IMR-90 (cell line): Measurements from ENCODE around the gene CD33. TPM values are rescaled to one million over a fixed set of nuclear protein-coding genes. Genes with fewer than 3 reads are reported as not detected.

Experiments
- ATAC-seq: fragments of 200-7000 bp; cut with Tn5 transposase; 2 replicates; pipeline ENCODE4 v1.9.1; 2020; ENCODE audit warnings: low read depth, mild to moderate bottlenecking, moderate library complexity
- BruUV-seq: library from RNA; stranded (reverse); fragments of 400-500 nt; replicated peaks from 2 replicates; lab custom pipeline; 2021; lab: Mats Ljungman, UMichigan
- CTCF ChIA-PET: fragments of 300-600 bp; formaldehyde crosslinking; extraction: SDS; loops from one replicate; lab custom pipeline; 2021; ENCODE audit warnings: antibody characterized with exemption; lab: Yijun Ruan, JAX
- POLR2A ChIA-PET: fragments of 300-600 bp; sonication (Branson Sonifier 250); formaldehyde crosslinking; loops from one replicate; lab custom pipeline; 2022; ENCODE audit warnings: antibody characterized with exemption; ENCODE audit not compliant: unreplicated experiment; lab: Charles Lee
- DNase-seq: peaks from one replicate; pipeline ENCODE4 v3.0.0; 2013
- H2AFZ ChIP-seq: replicated peaks from 2 replicates; pipeline ENCODE3; 2013; ENCODE audit warnings: low read length, mild to moderate bottlenecking; ENCODE audit not compliant: poor library complexity
- H2AK5ac ChIP-seq: 2 replicates; pipeline ENCODE4 v1.6.1; 2013; ENCODE audit warnings: low read depth, low read length, inconsistent platforms
- H2AK9ac ChIP-seq: replicated peaks from 2 replicates; pipeline ENCODE3; 2013; ENCODE audit warnings: mild to moderate bottlenecking, low read depth, low read length, moderate library complexity; ENCODE audit not compliant: poor library complexity
- H2BK120ac ChIP-seq: 2 replicates; pipeline ENCODE4 v1.6.1; 2013; ENCODE audit warnings: low read depth, low read length, inconsistent platforms
- H2BK15ac ChIP-seq: 3 replicates; pipeline ENCODE4 v1.6.1; 2013; ENCODE audit warnings: low read depth, low read length, inconsistent platforms
- H2BK20ac ChIP-seq: 2 replicates; pipeline ENCODE4 v1.6.1; 2013; ENCODE audit warnings: low read depth, mild to moderate bottlenecking, inconsistent platforms, low read length, moderate library complexity
- H2BK5ac ChIP-seq: 2 replicates; pipeline ENCODE4 v1.6.1; 2013; ENCODE audit warnings: mild to moderate bottlenecking, low read depth, low read length, inconsistent platforms; ENCODE audit not compliant: poor library complexity, severe bottlenecking
- H3K14ac ChIP-seq: replicated peaks from 2 replicates; pipeline ENCODE4 v1.6.1; 2013; ENCODE audit warnings: low read depth, low read length, inconsistent platforms
- H3K18ac ChIP-seq: 2 replicates; pipeline ENCODE4 v1.6.1; 2013; ENCODE audit warnings: low read depth, low read length, control low read depth
- H3K23ac ChIP-seq: 2 replicates; pipeline ENCODE4 v1.6.1; 2013; ENCODE audit warnings: low read depth, low read length, inconsistent platforms
- H3K27ac ChIP-seq: 2 replicates; pipeline ENCODE4 v1.5.1; 2013; ENCODE audit warnings: mild to moderate bottlenecking, control low read depth, low read length; ENCODE audit not compliant: insufficient read depth
- H3K27me3 ChIP-seq: 2 replicates; pipeline ENCODE4 v1.6.1; 2013; ENCODE audit warnings: low read length; ENCODE audit not compliant: control insufficient read depth, insufficient read depth
- H3K36me3 ChIP-seq: 2 replicates; pipeline ENCODE4 v1.6.1; 2013; ENCODE audit warnings: low read length, mixed read lengths; ENCODE audit not compliant: control insufficient read depth, insufficient read depth
- H3K4ac ChIP-seq: 2 replicates; pipeline ENCODE4 v1.6.1; 2013; ENCODE audit warnings: low read depth, low read length, inconsistent platforms
- H3K4me1 ChIP-seq: 2 replicates; pipeline ENCODE4 v1.6.1; 2013; ENCODE audit warnings: low read length, mixed read lengths; ENCODE audit not compliant: control insufficient read depth, insufficient read depth
- H3K4me2 ChIP-seq: 2 replicates; pipeline ENCODE4 v1.6.1; 2013; ENCODE audit warnings: low read depth, mild to moderate bottlenecking, control low read depth, low read length, moderate library complexity
- H3K4me3 ChIP-seq: 2 replicates; pipeline ENCODE4 v1.5.1; 2013; ENCODE audit warnings: low read depth, mild to moderate bottlenecking, control low read depth, low read length, moderate library complexity; ENCODE audit not compliant: insufficient read depth
- H3K56ac ChIP-seq: 2 replicates; pipeline ENCODE4 v1.6.1; 2013; ENCODE audit warnings: low read length, inconsistent platforms; ENCODE audit not compliant: insufficient read depth; ENCODE audit errors: extremely low read depth
- H3K79me1 ChIP-seq, 2 experiments: 2 replicates each; pipeline ENCODE4 v1.6.1; 2013; ENCODE audit warnings: low read length in 2 of 2, inconsistent platforms in 1 of 2, low read depth in 1 of 2
- H3K9ac ChIP-seq: 2 replicates; pipeline ENCODE4 v1.6.1; 2013; ENCODE audit warnings: low read depth, low read length, control low read depth
- H3K9me1 ChIP-seq: 2 replicates; pipeline ENCODE4 v1.6.1; 2013; ENCODE audit warnings: low read length, inconsistent platforms; ENCODE audit not compliant: insufficient read depth
- H3K9me3 ChIP-seq: 2 replicates; pipeline ENCODE4 v1.6.1; 2013; ENCODE audit warnings: low read length; ENCODE audit not compliant: control insufficient read depth, insufficient read depth
- H4K20me1 ChIP-seq: 2 replicates; pipeline ENCODE4 v1.6.1; 2013; ENCODE audit warnings: low read length, inconsistent platforms; ENCODE audit not compliant: insufficient read depth
- H4K5ac ChIP-seq: 2 replicates; pipeline ENCODE4 v1.6.1; 2013; ENCODE audit warnings: mild to moderate bottlenecking, low read depth, low read length, control low read depth
- H4K8ac ChIP-seq, 2 experiments: 2 replicates each; pipeline ENCODE4 v1.6.1; 2013; ENCODE audit warnings: low read depth in 2 of 2, low read length in 2 of 2, control low read depth in 1 of 2, inconsistent platforms in 1 of 2
- H4K91ac ChIP-seq: 2 replicates; pipeline ENCODE4 v1.6.1; 2013; ENCODE audit warnings: low read depth, low read length, inconsistent platforms; ENCODE audit not compliant: insufficient read depth
- BHLHE40 ChIP-seq: fragments of 150-350 bp; IDR thresholded peaks from 2 replicates; pipeline ENCODE4 v1.6.1; 2016; ENCODE audit warnings: mild to moderate bottlenecking, low read depth, low read length
- CEBPB ChIP-seq: IDR thresholded peaks from 2 replicates; pipeline ENCODE4 v1.6.1; 2012; ENCODE audit warnings: low read depth, low read length, improper control_type of control experiment
- CHD1 ChIP-seq: IDR thresholded peaks from 2 replicates; pipeline ENCODE4 v1.6.1; 2012; ENCODE audit warnings: low read depth, low read length, improper control_type of control experiment
- ELK1 ChIP-seq: fragments of 150-350 bp; IDR thresholded peaks from 2 replicates; pipeline ENCODE4 v1.6.1; 2016; ENCODE audit warnings: low read depth, mild to moderate bottlenecking, low read length, moderate library complexity, borderline replicate concordance
- FOS ChIP-seq: fragments of 150-350 bp; IDR thresholded peaks from 2 replicates; pipeline ENCODE4 v1.6.1; 2016; ENCODE audit warnings: low read depth, low read length
- MAFK ChIP-seq: IDR thresholded peaks from 2 replicates; pipeline ENCODE4 v1.6.1; 2012; ENCODE audit warnings: low read depth, low read length, improper control_type of control experiment
- MAZ ChIP-seq: IDR thresholded peaks from 2 replicates; pipeline ENCODE4 v1.6.1; 2012; ENCODE audit warnings: low read depth, mild to moderate bottlenecking, low read length, improper control_type of control experiment, moderate library complexity, borderline replicate concordance
- NFE2L2 ChIP-seq: fragments of 150-350 bp; IDR thresholded peaks from 2 replicates; pipeline ENCODE4 v1.6.1; 2016; ENCODE audit warnings: low read depth, mild to moderate bottlenecking, low read length
- POLR2A ChIP-seq: IDR thresholded peaks from 2 replicates; pipeline ENCODE4 v1.6.1; 2012; ENCODE audit warnings: mild to moderate bottlenecking, low read depth, low read length
- RAD21 ChIP-seq: IDR thresholded peaks from 2 replicates; pipeline ENCODE4 v1.6.1; 2012; ENCODE audit warnings: low read length, improper control_type of control experiment
- RCOR1 ChIP-seq: IDR thresholded peaks from 2 replicates; pipeline ENCODE4 v1.6.1; 2012; ENCODE audit warnings: mild to moderate bottlenecking, low read length, improper control_type of control experiment; ENCODE audit not compliant: insufficient replicate concordance
- RFX5 ChIP-seq: IDR thresholded peaks from 2 replicates; pipeline ENCODE4 v1.8.0; 2012; ENCODE audit warnings: low read depth, mild to moderate bottlenecking, low read length, moderate library complexity
- SMC3 ChIP-seq: fragments of 150-350 bp; IDR thresholded peaks from 2 replicates; pipeline ENCODE4 v1.6.1; 2016; ENCODE audit warnings: low read depth, mild to moderate bottlenecking, antibody characterized with exemption, low read length, moderate library complexity
- USF2 ChIP-seq: fragments of 150-350 bp; IDR thresholded peaks from 2 replicates; pipeline ENCODE4 v1.6.1; 2017; ENCODE audit warnings: mild to moderate bottlenecking, antibody characterized with exemption, low read length, low read depth
- WGBS, 2 experiments: methylation state at CpG; one replicate each; pipeline versions ENCODE4 v1.1.5 to v1.1.7; 2013; ENCODE audit warnings: missing lambda C conversion rate in 2 of 2; ENCODE audit not compliant: insufficient read length in 1 of 2; ENCODE audit errors: extremely low coverage in 2 of 2; 5-methylcytosine and 5-hydroxymethylcytosine counted together
- dilution Hi-C: fragments of 300-500 bp; cut with HindIII; formaldehyde crosslinking; loops from one replicate; pipeline ENCODE4 v1.14.3; 2018; ENCODE audit warnings: low sequenced_read_pairs; ENCODE audit not compliant: unreplicated experiment
- in situ Hi-C: fragments of 300-500 bp; cut with MboI; formaldehyde crosslinking; loops from 3 replicates; pipeline ENCODE4 v1.14.3; 2019; ENCODE audit warnings: low sequenced_read_pairs, inconsistent platforms, mixed read lengths
- intact Hi-C: fragments of 100-400 bp; cut with micrococcal nuclease; formaldehyde crosslinking; loops from 2 replicates; pipeline ENCODE4 v1.10.0; 2022
- polyA plus RNA-seq, 3 experiments: library from polyadenylated mRNA; depleted of rRNA; stranded (reverse); fragments of >200 nt; gene quantifications; 2 replicates each; pipeline ENCODE4 v1.2.3, GENCODE V29; 2012; ENCODE audit warnings: low replicate concordance in 1 of 3
- total RNA-seq: library from RNA; depleted of rRNA; stranded (reverse); fragments of >200 nt; gene quantifications from 2 replicates; pipeline ENCODE4 v1.2.3, GENCODE V29; 2012
- TF ChIP-seq, protein P1 (sequence below): conservative IDR thresholded peaks from 2 replicates; pipeline ENCODE4 v1.5.1; 2012; ENCODE audit warnings: mild to moderate bottlenecking, low read depth, low read length, improper control_type of control experiment

Gene CD33
- total and polyA plus RNA-seq, 2 of the 4 experiments (the other 2 are of a cell fraction), result not detected

DNA sequence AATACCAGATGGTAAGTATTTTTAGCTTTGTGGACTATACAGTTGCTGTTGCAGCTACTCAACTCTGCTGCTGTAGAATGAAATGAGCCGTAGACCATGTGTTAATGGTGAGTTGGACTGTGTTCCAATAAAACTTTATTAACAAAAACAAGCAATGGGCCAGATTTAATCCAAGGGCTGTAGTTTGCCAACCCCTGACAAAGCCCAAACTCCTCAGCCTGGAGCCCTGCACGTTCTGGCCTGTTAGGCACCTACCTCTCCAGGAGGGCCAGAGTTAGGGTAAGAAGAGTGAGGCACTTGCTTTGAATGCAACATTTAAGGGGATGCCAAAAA, 36.7 kb upstream of the CD33 start:
- Histone ChIP-seq H4K5ac (no peak overlapping the region), H3K9me1 (no peaks in the 10 kb centered on the region), H3K14ac (no peak overlapping the region), H4K91ac (no peak overlapping the region), H3K4me1 (no peaks in the 10 kb centered on the region), H3K4ac (no peak overlapping the region), H2AK5ac (no peak overlapping the region), H4K8ac (no peak overlapping the region), H3K23ac (no peak overlapping the region), H3K4me3 (no peak overlapping the region), H2BK5ac (no peak overlapping the region), H3K27me3 (no peaks in the 10 kb centered on the region), H3K18ac (no peak overlapping the region), H2BK20ac (no peak overlapping the region), H2AK9ac (no peak overlapping the region), H3K56ac (no peak overlapping the region), H3K4me2 (no peak overlapping the region), H3K9me3 (peaks cover 5% of the 10 kb centered on the region; the same call in 1 of the 2 replicates), H2AFZ (no peak overlapping the region), H3K27ac (no peak overlapping the region), H3K79me1 (no peaks in the 10 kb centered on the region), H3K36me3 (no peaks in the 10 kb centered on the region), H4K20me1 (no peaks in the 10 kb centered on the region), H3K9ac (no peak overlapping the region), H2BK15ac (no peak overlapping the region), H2BK120ac (no peak overlapping the region)
- CTCF ChIA-PET, result no interaction called here
- no CpG with 5 or more reads among the region's 2 CpGs for WGBS, 2 experiments
- no peak for TF ChIP-seq MAFK
- no peak for TF ChIP-seq CEBPB
- TF ChIP-seq NFE2L2, result no peak
- no peak for TF ChIP-seq FOS
- no peak for TF ChIP-seq BHLHE40
- TF ChIP-seq USF2, result no peak
- TF ChIP-seq MAZ, result no peak
- TF ChIP-seq, protein P1, sequence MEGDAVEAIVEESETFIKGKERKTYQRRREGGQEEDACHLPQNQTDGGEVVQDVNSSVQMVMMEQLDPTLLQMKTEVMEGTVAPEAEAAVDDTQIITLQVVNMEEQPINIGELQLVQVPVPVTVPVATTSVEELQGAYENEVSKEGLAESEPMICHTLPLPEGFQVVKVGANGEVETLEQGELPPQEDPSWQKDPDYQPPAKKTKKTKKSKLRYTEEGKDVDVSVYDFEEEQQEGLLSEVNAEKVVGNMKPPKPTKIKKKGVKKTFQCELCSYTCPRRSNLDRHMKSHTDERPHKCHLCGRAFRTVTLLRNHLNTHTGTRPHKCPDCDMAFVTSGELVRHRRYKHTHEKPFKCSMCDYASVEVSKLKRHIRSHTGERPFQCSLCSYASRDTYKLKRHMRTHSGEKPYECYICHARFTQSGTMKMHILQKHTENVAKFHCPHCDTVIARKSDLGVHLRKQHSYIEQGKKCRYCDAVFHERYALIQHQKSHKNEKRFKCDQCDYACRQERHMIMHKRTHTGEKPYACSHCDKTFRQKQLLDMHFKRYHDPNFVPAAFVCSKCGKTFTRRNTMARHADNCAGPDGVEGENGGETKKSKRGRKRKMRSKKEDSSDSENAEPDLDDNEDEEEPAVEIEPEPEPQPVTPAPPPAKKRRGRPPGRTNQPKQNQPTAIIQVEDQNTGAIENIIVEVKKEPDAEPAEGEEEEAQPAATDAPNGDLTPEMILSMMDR, result no peak
- TF ChIP-seq SMC3, result no peak
- no peak for TF ChIP-seq POLR2A
- no peak for TF ChIP-seq RCOR1
- TF ChIP-seq RFX5, result no peak
- TF ChIP-seq RAD21, result no peak
- TF ChIP-seq ELK1, result no peak
- TF ChIP-seq CHD1, result no peak
- dilution Hi-C loops, result no loop called here
- DNase-seq (no peak), ATAC-seq (no peak)
- intact Hi-C loops, result no loop called here
- POLR2A ChIA-PET, result no interaction called here
- no TSS peak for BruUV-seq
- in situ Hi-C loops, result no loop called here
